HG03575 (cell line): ENCODE data around the gene BCO1.
"Not testable (repeated sequence)": the region's sequence is repeated elsewhere in the genome, so short reads cannot be mapped to it uniquely, and the experiment has no call there.

ENCODE experiments used
- ATAC-seq: cut with Tn5 transposase; IDR thresholded peaks from one replicate; pipeline ENCODE4 v1.9.1; 2021; ENCODE audit not compliant: unreplicated experiment, insufficient number of reproducible peaks, low FRiP score; ENCODE audit errors: extremely low read depth

The BCO1 gene

GRCh38 chr16:81238296-81239011 is at the start of gene BCO1:
Gene BCO1, plus strand, starts transcription at chr16:81238689. Its CDS starts 220 bp downstream, at chr16:81238909.
- no peak for ATAC-seq

- ATAC-seq, result no peak
Measured at GRCh38 chr16:81189100-81189664, 49.3 kb upstream of the BCO1 start.

GRCh38 chr16:81190667-81191066 is 47.8 kb upstream of the BCO1 start:
- no peak for ATAC-seq

DNA sequence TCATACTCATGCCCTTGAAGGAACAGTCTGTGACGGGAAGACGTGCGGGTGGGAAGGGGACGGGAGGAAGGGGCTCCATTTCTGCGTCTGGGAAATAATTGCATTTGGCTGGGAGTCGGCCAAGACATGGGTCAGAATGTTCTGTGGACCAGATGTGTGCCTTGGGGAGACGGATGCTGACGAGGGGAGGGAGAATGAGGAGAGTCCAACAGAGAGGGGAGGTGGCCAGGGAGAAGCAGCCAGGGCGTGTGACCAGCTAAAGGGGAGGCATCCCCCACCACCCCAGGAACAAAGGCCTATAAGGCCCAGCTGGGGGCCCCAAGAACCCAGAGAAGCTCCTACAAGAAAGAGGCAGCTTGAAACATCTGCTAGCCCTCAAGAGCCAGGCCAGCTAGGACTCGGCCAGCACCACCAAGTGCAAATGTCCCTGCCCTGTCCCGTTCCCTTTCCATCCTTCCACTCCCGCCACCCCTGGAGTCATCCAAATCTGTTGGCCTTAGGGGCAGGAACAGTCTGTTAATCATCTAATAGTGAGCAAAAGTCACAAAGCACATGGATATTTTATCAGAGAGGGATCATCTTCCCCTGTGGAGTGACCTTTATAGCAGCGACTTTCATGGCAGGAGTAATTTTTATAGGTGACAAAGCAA is 42.5 kb upstream of the BCO1 start:
- no peak for ATAC-seq

DNA sequence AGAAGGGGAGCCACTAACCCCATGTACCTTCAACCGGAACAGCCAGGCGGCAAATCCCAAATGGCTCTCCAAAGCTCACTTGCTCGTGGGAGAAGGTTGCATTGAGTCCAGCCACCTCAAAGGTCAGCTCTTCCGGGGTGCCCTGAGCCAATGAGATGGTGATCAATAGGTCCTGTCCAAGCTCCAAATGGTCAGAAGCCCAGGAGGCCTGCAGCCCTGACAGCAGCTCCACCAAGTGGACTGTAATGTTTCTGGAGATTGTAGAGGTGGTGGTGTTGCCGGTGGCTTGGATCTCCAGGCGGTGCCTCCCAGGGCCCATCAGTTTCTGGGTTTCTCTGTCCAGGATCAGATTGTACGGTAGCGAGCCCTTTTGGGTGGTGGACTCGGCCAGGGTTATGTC is 39.9 kb upstream of the BCO1 start:
- ATAC-seq, result no peak

DNA sequence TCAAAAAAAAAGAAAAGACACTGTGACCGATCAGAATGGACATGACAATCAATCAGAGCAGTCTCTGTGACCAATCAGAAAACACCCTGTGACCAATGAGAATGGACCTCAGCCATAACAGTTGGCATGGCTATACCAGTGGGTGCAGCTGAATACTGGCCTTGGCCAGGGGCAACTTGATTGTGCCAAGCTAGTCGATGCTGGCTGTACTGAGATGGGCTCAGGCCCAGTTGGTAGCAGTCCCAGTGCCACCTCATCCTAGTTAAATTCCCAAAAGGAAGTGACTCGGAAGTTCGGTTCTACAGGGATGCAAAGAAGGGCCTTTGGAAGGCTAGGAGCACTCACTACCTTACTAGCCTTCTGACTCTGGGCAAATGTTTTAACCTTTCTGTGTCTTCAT is 37.2 kb upstream of the BCO1 start:
- no peak for ATAC-seq

DNA sequence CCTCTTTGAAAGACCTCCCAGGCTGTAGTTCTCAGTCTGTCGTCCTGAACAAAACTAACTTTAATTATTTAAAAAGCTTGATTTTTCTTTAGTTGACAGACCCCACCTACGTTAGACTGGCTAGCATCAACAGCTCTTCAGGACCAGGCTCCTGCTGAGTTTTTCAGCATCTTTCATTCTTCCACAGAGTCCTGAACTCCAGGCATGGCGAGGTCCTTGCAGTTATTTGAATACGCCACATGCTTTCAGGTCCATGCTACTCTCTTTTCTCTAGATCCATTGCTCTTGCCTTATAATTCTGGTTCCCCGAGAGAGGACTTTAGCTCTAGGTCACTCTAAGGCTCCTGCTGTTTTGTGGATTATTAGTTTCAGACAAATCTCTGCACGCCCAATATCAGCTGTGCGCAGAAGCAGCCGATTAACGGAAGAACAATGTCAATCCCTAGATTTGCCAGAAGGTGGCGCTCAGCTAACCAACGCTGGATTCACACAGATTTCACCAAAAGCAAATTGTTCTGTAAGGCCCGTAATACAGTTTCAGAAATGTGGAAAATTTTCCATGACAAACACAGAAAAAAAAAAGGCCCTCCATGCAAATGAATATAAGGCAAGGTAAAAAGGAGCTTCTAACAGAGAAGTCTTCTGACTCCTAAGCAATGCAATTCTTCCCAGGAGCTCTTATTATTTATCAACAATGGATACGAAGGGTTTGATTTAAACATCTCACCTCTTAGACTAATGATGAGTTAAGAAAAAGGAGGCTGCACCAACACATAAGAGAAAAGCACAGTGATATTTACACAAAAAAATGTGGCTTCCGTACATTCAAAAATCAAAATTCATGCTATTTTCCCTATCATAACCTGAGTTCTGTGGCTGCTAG is 33.5 kb upstream of the BCO1 start:
- no peak for ATAC-seq

- ATAC-seq, result no peak
Measured at GRCh38 chr16:81207076-81207475, 31.4 kb upstream of the BCO1 start.

DNA sequence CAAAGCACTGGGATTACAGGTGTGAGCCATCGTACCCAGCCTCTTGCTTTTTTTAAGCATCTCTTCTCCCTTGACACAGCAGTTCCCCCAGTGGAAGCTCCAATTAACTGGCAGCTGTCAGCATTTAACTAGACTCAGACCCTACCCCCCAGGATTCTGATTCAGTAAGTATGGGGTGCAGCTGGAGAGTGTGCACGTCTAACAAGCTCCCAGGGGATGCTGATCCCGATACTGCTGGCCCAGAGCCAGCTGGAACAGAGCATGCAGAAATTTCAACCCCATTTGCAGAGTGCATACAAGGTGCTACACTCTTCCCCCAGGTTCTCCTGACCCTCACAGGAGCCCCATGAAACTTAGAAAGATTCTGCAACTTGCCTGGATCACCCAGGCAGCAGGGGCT is 27.7 kb upstream of the BCO1 start:
- no peak for ATAC-seq

DNA sequence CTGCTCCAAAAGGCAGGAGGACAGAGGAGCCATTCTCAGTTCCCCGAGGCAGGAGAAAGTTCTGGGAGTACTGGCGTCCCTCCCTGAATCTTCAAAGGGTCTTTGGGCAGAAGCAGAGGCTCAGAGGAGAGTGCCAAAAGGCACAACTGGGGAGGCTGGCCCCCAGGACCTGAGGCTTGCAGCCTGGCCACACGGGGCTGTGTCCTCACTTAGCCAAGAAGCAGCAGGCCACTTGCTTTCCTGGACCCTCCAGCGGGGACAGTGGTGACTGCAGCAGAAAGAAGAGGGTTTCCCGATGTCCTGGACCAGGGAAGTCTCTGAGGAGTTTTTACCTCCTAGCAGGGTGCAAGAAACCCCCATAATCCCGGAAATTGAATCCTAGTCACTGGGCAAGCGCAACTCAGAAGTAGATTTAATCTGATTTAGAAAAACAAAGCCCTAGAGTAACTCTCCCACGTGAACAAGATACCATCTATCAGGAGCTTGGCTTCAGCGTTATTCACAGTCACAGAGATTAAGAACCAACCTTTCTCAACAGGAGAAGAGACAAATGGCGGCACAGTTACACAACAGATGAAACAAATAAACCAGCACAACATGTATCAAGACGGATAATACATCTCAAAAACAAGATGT is 25.5 kb upstream of the BCO1 start:
- ATAC-seq, result no peak

- no peak for ATAC-seq
Measured at GRCh38 chr16:81214745-81215166, 23.7 kb upstream of the BCO1 start.

- no peak for ATAC-seq
Measured at GRCh38 chr16:81216114-81216513, 22.4 kb upstream of the BCO1 start.

DNA sequence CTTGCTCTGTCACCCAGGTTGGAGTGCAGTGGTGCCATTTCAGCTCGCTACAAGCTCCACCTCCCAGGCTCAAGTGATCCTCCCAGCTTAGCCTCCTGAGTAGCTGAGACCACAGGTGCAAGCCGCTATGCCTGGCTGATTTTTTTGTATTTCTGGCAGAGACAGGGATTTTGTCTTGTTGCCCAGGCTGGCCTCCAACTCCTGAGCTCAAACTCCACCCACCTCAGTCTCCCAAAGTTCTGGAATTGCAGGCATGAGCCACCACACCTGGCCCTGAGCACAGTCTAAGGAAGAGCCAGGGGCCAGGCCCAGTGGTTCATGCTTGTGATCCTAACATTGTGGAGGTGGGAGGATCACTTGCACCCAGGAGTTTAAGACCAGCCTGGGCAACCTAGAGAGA is 21.8 kb upstream of the BCO1 start:
- no peak for ATAC-seq

- ATAC-seq, result no peak
Measured at GRCh38 chr16:81219151-81219550, 19.3 kb upstream of the BCO1 start.

DNA sequence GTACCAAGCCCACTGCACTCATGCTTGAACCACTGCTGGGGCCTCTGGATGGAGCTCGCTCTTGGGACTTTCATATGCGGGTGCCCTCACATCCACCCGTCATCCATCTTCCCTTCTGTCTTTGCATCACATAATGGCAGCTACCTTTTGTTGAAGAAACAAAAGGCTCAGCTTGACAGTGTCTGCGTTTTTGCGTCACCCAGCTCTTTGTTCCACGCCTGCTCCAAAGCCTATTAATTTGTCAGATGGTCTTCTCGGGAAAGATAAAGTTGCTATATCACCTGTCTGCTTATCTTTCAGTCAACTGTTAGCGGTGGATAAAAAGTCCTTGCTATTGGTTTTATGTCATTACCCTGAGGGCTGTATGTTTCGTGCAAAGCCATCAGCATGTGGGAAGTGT is 18.1 kb upstream of the BCO1 start:
- ATAC-seq, result no peak

- no peak for ATAC-seq
Measured at GRCh38 chr16:81221731-81222130, 16.8 kb upstream of the BCO1 start.

DNA sequence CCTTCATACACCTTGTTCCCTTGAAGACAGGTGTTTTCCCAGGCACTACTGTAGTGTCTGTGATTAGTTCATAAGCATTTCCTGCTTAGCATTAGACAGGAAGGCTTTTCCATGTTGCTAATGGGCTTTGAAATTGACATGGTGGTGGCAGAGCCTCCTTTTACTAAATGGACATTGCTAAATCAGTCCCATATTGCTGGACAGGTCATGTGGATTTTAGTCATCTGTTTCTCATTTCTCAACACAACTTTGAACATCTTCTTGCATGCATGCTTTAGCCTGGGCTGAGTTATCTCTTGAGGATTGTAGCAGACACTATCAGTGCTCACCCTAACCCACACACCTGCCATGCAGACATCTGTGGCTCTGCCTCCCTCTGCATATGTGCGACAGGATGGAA is 13.7 kb upstream of the BCO1 start:
- ATAC-seq, result no peak

- ATAC-seq, result not testable (repeated sequence)
Measured at GRCh38 chr16:81225697-81226096, 12.8 kb upstream of the BCO1 start.

- no peak for ATAC-seq
Measured at GRCh38 chr16:81227785-81228184, 10.7 kb upstream of the BCO1 start.
